GM23338 (cell line): ENCODE results near the gene ATP12A. TPM values are rescaled to one million over a fixed set of nuclear protein-coding genes. Genes with fewer than 3 reads are reported as not detected.

Experiments
- ATAC-seq: fragments of 200-7000 bp; cut with Tn5 transposase; 3 replicates; pipeline ENCODE4 v1.9.1; 2020
- DNase-seq: peaks from one replicate; pipeline ENCODE4 v3.0.0-alpha.2; 2015; ENCODE audit warnings: low spot score
- H2AFZ ChIP-seq: fragments of 200-600 bp; sonication (generic); 2 replicates; pipeline ENCODE4 v1.8.0; 2016; ENCODE audit warnings: antibody characterized with exemption, mild to moderate bottlenecking, moderate library complexity
- H3F3A ChIP-seq: fragments of 200-600 bp; sonication (generic); replicated peaks from 2 replicates; pipeline ENCODE4 v1.8.0; 2017; ENCODE audit warnings: antibody characterized with exemption, mixed run types, low read depth
- H3K27ac ChIP-seq: fragments of 200-600 bp; sonication (generic); 2 replicates; pipeline ENCODE4 v1.6.1; 2016; ENCODE audit warnings: low read depth
- H3K27me3 ChIP-seq: fragments of 200-600 bp; sonication (generic); 2 replicates; pipeline ENCODE4 v1.8.0; 2016; ENCODE audit warnings: mild to moderate bottlenecking, mixed run types, moderate library complexity; ENCODE audit not compliant: insufficient read depth
- H3K36me3 ChIP-seq: fragments of 200-600 bp; sonication (generic); 2 replicates; pipeline ENCODE4 v1.8.0; 2016; ENCODE audit warnings: mild to moderate bottlenecking; ENCODE audit not compliant: insufficient read depth
- H3K4me1 ChIP-seq: fragments of 200-600 bp; sonication (generic); 2 replicates; pipeline ENCODE4 v1.8.0; 2016; ENCODE audit warnings: mild to moderate bottlenecking, moderate library complexity; ENCODE audit not compliant: insufficient read depth
- H3K4me2 ChIP-seq: fragments of 200-600 bp; sonication (generic); 2 replicates; pipeline ENCODE4 v1.7.1; 2017; ENCODE audit warnings: mixed run types
- H3K4me3 ChIP-seq: fragments of 200-600 bp; sonication (generic); 2 replicates; pipeline ENCODE4 v1.6.1; 2016; ENCODE audit warnings: mixed run types
- H3K79me2 ChIP-seq: fragments of 200-600 bp; sonication (generic); replicated peaks from 2 replicates; pipeline ENCODE4 v1.8.0; 2017; ENCODE audit warnings: mild to moderate bottlenecking; ENCODE audit not compliant: insufficient read depth
- H3K9me2 ChIP-seq: fragments of 200-600 bp; sonication (generic); 2 replicates; pipeline ENCODE4 v1.8.0; 2017; ENCODE audit not compliant: insufficient read depth
- H4K20me1 ChIP-seq: fragments of 200-600 bp; sonication (generic); replicated peaks from 2 replicates; pipeline ENCODE4 v1.8.0; 2017; ENCODE audit warnings: mild to moderate bottlenecking; ENCODE audit not compliant: insufficient read depth
- H3K27ac Mint-ChIP-seq: 2 replicates; pipeline ENCODE4 v1.8.0; 2020; ENCODE audit warnings: inconsistent platforms, mild to moderate bottlenecking, moderate library complexity, mixed read lengths
- H3K27me3 Mint-ChIP-seq: 3 replicates; pipeline ENCODE4 v1.8.0; 2022; ENCODE audit warnings: low read depth, mild to moderate bottlenecking, moderate library complexity, mixed read lengths, inconsistent platforms; ENCODE audit not compliant: insufficient read depth, poor library complexity
- H3K36me3 Mint-ChIP-seq: 3 replicates; pipeline ENCODE4 v1.8.0; 2021; ENCODE audit warnings: low read depth, mild to moderate bottlenecking, inconsistent platforms, moderate library complexity, mixed read lengths
- H3K4me1 Mint-ChIP-seq: 3 replicates; pipeline ENCODE4 v1.8.0; 2020; ENCODE audit warnings: mild to moderate bottlenecking, inconsistent platforms, mixed read lengths
- H3K4me3 Mint-ChIP-seq: 3 replicates; pipeline ENCODE4 v1.8.0; 2021; ENCODE audit warnings: moderate library complexity, mild to moderate bottlenecking, inconsistent platforms, mixed read lengths
- H3K9me3 Mint-ChIP-seq: 3 replicates; pipeline ENCODE4 v1.8.0; 2020; ENCODE audit warnings: moderate library complexity, mild to moderate bottlenecking, inconsistent platforms, mixed read lengths
- CREB1 ChIP-seq: fragments of 250-450 bp; sonication (Bioruptor Pico); IDR thresholded peaks from 2 replicates; pipeline ENCODE4 v1.5.0; 2020; ENCODE audit warnings: low read depth, mild to moderate bottlenecking, moderate library complexity
- EZH2 ChIP-seq: fragments of 200-600 bp; sonication (generic); IDR thresholded peaks from one replicate; pipeline ENCODE4 v1.8.0; 2017; ENCODE audit warnings: antibody characterized with exemption, mild to moderate bottlenecking, low read depth; ENCODE audit not compliant: unreplicated experiment
- EZH2phosphoT487 ChIP-seq: fragments of 200-600 bp; sonication (generic); IDR thresholded peaks from one replicate; pipeline ENCODE4 v1.8.1; 2018; ENCODE audit warnings: antibody characterized with exemption; ENCODE audit not compliant: unreplicated experiment
- JUNB ChIP-seq: IDR thresholded peaks from one replicate; pipeline ENCODE4 v1.6.1; 2016; ENCODE audit warnings: antibody characterized with exemption; ENCODE audit not compliant: unreplicated experiment
- NANOG ChIP-seq: IDR thresholded peaks from 2 replicates; pipeline ENCODE4 v1.6.1; 2016; ENCODE audit warnings: antibody characterized with exemption, borderline replicate concordance
- POLR2AphosphoS5 ChIP-seq: IDR thresholded peaks from 2 replicates; pipeline ENCODE4 v1.6.1; 2016; ENCODE audit warnings: antibody characterized with exemption, low read depth
- STAT1 ChIP-seq: IDR thresholded peaks from one replicate; pipeline ENCODE4 v1.6.1; 2016; ENCODE audit warnings: antibody characterized with exemption; ENCODE audit not compliant: unreplicated experiment
- ZNF114 ChIP-seq: fragments of 250-450 bp; sonication (Bioruptor Pico); IDR thresholded peaks from 2 replicates; pipeline ENCODE4 v1.5.0; 2020; ENCODE audit warnings: mild to moderate bottlenecking, moderate library complexity
- polyA plus RNA-seq: library from polyadenylated mRNA; unstranded; fragments of >200 nt; fragmentation: Nextera tagmentation; extraction: Ambion mirVana; gene quantifications from 2 replicates; pipeline ENCODE4 v1.2.1, GENCODE V29; 2016
- total RNA-seq: library from RNA; depleted of rRNA; stranded (reverse); fragments of >200 nt; shearing (Covaris generic); gene quantifications from 2 replicates; pipeline ENCODE4 v1.2.3, GENCODE V29; 2014
- TF ChIP-seq, protein P1 (sequence below): IDR thresholded peaks from 2 replicates; pipeline ENCODE4 v1.6.1; 2016; ENCODE audit warnings: antibody characterized with exemption
- TF ChIP-seq, protein P2 (sequence below): IDR thresholded peaks from one replicate; pipeline ENCODE4 v1.6.1; 2018; ENCODE audit warnings: antibody characterized with exemption; ENCODE audit not compliant: unreplicated experiment
- TF ChIP-seq, protein P3 (sequence below), 2 experiments: fragments of 200-600 bp in 1 of 2; sonication (generic) in 1 of 2; conservative IDR thresholded peaks; 2 replicates each; pipeline versions ENCODE4 v1.5.1 to v1.6.1; 2016 to 2017; ENCODE audit warnings: antibody characterized with exemption in 2 of 2, low read depth in 2 of 2, mild to moderate bottlenecking in 2 of 2, moderate library complexity in 1 of 2

The ATP12A gene
- total and polyA plus RNA-seq, 2 experiments from 2014 or later, result 0.40 to 1.0 TPM

DNA sequence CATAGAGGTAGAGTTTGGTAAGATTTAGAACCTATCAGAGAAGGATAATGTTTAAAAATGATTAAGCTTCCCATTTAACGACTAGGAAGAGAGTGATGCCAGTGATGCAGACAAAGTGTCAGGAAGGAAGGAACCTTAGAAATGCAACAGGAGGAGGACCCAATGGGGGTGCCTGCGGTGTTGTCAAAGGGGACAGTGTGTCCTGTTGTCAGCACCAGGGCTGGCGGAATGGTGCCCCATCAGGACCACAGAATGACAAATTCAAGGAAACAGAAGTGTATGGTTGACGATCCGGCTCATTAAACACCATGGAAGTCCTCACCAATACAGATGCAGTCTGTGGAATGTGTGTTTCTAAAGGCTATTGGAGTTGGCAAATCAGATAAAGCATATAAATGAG lies 19.3 kb downstream of the ATP12A start (continued):
- TF ChIP-seq NANOG (no peak), EZH2 (no peak), ZNF114 (CRISPR knock-in tag) (no peak), JUNB (no peak), EZH2phosphoT487 (no peak), CREB1 (CRISPR knock-in tag) (no peak)
- TF ChIP-seq, protein P1, sequence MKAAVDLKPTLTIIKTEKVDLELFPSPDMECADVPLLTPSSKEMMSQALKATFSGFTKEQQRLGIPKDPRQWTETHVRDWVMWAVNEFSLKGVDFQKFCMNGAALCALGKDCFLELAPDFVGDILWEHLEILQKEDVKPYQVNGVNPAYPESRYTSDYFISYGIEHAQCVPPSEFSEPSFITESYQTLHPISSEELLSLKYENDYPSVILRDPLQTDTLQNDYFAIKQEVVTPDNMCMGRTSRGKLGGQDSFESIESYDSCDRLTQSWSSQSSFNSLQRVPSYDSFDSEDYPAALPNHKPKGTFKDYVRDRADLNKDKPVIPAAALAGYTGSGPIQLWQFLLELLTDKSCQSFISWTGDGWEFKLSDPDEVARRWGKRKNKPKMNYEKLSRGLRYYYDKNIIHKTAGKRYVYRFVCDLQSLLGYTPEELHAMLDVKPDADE, result no peak
- TF ChIP-seq, protein P2, sequence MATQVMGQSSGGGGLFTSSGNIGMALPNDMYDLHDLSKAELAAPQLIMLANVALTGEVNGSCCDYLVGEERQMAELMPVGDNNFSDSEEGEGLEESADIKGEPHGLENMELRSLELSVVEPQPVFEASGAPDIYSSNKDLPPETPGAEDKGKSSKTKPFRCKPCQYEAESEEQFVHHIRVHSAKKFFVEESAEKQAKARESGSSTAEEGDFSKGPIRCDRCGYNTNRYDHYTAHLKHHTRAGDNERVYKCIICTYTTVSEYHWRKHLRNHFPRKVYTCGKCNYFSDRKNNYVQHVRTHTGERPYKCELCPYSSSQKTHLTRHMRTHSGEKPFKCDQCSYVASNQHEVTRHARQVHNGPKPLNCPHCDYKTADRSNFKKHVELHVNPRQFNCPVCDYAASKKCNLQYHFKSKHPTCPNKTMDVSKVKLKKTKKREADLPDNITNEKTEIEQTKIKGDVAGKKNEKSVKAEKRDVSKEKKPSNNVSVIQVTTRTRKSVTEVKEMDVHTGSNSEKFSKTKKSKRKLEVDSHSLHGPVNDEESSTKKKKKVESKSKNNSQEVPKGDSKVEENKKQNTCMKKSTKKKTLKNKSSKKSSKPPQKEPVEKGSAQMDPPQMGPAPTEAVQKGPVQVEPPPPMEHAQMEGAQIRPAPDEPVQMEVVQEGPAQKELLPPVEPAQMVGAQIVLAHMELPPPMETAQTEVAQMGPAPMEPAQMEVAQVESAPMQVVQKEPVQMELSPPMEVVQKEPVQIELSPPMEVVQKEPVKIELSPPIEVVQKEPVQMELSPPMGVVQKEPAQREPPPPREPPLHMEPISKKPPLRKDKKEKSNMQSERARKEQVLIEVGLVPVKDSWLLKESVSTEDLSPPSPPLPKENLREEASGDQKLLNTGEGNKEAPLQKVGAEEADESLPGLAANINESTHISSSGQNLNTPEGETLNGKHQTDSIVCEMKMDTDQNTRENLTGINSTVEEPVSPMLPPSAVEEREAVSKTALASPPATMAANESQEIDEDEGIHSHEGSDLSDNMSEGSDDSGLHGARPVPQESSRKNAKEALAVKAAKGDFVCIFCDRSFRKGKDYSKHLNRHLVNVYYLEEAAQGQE, result no peak
- TF ChIP-seq, protein P3, sequence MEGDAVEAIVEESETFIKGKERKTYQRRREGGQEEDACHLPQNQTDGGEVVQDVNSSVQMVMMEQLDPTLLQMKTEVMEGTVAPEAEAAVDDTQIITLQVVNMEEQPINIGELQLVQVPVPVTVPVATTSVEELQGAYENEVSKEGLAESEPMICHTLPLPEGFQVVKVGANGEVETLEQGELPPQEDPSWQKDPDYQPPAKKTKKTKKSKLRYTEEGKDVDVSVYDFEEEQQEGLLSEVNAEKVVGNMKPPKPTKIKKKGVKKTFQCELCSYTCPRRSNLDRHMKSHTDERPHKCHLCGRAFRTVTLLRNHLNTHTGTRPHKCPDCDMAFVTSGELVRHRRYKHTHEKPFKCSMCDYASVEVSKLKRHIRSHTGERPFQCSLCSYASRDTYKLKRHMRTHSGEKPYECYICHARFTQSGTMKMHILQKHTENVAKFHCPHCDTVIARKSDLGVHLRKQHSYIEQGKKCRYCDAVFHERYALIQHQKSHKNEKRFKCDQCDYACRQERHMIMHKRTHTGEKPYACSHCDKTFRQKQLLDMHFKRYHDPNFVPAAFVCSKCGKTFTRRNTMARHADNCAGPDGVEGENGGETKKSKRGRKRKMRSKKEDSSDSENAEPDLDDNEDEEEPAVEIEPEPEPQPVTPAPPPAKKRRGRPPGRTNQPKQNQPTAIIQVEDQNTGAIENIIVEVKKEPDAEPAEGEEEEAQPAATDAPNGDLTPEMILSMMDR (conservative IDR thresholded peaks at IDR 0.05; ENCODE audit: low read depth in 2 of 2), result no peak

DNA sequence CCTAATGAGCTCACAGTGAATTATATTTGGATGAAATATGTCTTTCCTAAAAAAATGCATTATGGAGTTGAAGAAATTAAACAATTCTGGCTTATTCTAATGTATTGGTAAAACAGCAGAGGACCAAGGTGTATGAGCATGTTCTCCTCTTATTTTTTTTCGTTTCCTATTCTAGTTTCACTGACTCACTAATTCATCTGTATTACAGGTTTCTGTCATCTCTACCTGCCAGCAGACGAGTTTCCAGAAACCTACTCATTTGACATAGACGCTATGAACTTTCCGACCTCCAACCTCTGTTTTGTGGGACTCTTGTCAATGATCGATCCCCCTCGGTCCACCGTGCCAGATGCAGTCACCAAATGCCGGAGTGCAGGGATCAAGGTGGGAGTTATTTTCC lies 20.3 kb downstream of the ATP12A start:
- Histone ChIP-seq H3K4me2 (no peak overlapping the region), H2AFZ (no peak overlapping the region), H3K27me3 (no peaks in the 10 kb centered on the region), H3K36me3 (no peaks in the 10 kb centered on the region), H3K79me2 (no peaks in the 10 kb centered on the region), H4K20me1 (no peaks in the 10 kb centered on the region; the same call in 1 of the 2 replicates), H3K9me2 (no peaks in the 10 kb centered on the region), H3K4me1 (no peaks in the 10 kb centered on the region), H3F3A (no peaks in the 10 kb centered on the region), H3K4me3 (no peak overlapping the region), H3K27ac (no peak overlapping the region)
- Mint-ChIP-seq H3K4me3 (no peak overlapping the region), H3K4me1 (no peaks in the 10 kb centered on the region), H3K9me3 (no peaks in the 10 kb centered on the region; the same call in 2 of the 3 replicates), H3K27me3 (peaks cover 15% of the 10 kb centered on the region), H3K27ac (no peak overlapping the region), H3K36me3 (no peaks in the 10 kb centered on the region)
- no peak for TF ChIP-seq EZH2
- TF ChIP-seq STAT1, result no peak
- TF ChIP-seq, protein P1, result no peak
- no peak for TF ChIP-seq POLR2AphosphoS5
- TF ChIP-seq EZH2phosphoT487, result no peak
- no peak for TF ChIP-seq CREB1 (CRISPR knock-in tag)
- no peak for TF ChIP-seq NANOG
- DNase-seq, result no peak
- ATAC-seq, result no peak
